Ishikawa (cell line): ENCODE results near the gene CSNK1E.

Experiments
- CEBPB ChIP-seq: IDR thresholded peaks from 2 replicates; pipeline ENCODE4 v1.6.1; 2012
- CREB1 ChIP-seq: IDR thresholded peaks from 2 replicates; pipeline ENCODE4 v1.6.1; 2012; ENCODE audit warnings: low read depth
- EGR1 ChIP-seq: IDR thresholded peaks from 2 replicates; pipeline ENCODE4 v1.6.1; 2012
- EP300 ChIP-seq: IDR thresholded peaks from 2 replicates; pipeline ENCODE4 v1.6.1; 2012; ENCODE audit warnings: borderline replicate concordance
- FOXM1 ChIP-seq: IDR thresholded peaks from 2 replicates; pipeline ENCODE4 v1.6.1; 2012; ENCODE audit warnings: low read depth, borderline replicate concordance
- NFIC ChIP-seq: IDR thresholded peaks from 2 replicates; pipeline ENCODE4 v1.6.1; 2012
- RAD21 ChIP-seq: IDR thresholded peaks from 2 replicates; pipeline ENCODE4 v1.6.1; 2012; ENCODE audit warnings: low read depth
- TAF1 ChIP-seq: IDR thresholded peaks from 2 replicates; pipeline ENCODE4 v1.6.1; 2012; ENCODE audit warnings: low read depth, mild to moderate bottlenecking
- TCF12 ChIP-seq: IDR thresholded peaks from 2 replicates; pipeline ENCODE4 v1.6.1; 2012; ENCODE audit warnings: low read depth
- TEAD4 ChIP-seq: IDR thresholded peaks from 2 replicates; pipeline ENCODE4 v1.6.1; 2012
- YY1 ChIP-seq: IDR thresholded peaks from 2 replicates; pipeline ENCODE4 v1.6.1; 2012; ENCODE audit warnings: low read depth
- ZBTB7A ChIP-seq: IDR thresholded peaks from 2 replicates; pipeline ENCODE4 v1.6.1; 2012; ENCODE audit warnings: low read depth
- TF ChIP-seq, protein P1 (sequence below): IDR thresholded peaks from 2 replicates; pipeline ENCODE4 v1.6.1; 2012; ENCODE audit warnings: low read depth, mild to moderate bottlenecking
- TF ChIP-seq, protein P2 (sequence below): IDR thresholded peaks from 2 replicates; pipeline ENCODE4 v1.6.1; 2012

DNA sequence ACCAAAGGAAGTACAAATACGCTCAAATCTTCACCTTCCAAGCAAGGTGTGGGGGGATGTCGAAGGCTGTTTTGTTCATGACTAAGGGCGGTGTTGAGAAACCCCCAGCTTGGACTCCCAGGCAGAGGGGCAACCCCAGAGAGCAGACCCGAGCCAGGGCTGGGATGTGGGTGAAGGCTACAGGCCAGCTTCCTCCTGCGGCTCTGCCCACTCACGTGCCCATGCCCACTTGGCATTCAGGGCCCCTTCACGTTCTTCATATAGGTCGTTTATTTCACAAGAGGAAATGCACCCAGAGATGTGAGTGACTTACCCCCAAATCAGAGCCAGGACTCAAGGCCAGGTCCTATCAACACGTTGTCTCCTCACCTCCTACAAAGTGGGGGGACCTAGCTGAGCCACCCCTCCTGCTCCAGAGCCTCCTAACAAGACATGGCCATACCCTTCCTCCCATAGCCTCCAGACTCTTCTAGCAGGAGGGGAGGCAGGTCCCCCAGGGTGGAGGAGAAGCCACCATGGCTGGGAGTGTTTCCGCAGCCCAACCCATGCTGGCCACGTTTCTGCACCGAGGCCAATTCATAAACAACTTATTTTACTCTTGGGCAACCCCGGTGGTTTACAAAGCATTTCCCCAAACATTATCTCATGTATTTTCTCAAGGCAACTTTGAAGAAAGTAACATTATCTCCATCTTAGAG lies 66.4 kb downstream of the CSNK1E start:
- TF ChIP-seq ZBTB7A (no peak), EGR1 (no peak), RAD21 (no peak), TEAD4 (no peak), FOXM1 (no peak), CEBPB (no peak), EP300 (no peak), TCF12 (no peak), TAF1 (no peak), CREB1 (no peak), NFIC (no peak), YY1 (no peak)
- TF ChIP-seq, protein P1, sequence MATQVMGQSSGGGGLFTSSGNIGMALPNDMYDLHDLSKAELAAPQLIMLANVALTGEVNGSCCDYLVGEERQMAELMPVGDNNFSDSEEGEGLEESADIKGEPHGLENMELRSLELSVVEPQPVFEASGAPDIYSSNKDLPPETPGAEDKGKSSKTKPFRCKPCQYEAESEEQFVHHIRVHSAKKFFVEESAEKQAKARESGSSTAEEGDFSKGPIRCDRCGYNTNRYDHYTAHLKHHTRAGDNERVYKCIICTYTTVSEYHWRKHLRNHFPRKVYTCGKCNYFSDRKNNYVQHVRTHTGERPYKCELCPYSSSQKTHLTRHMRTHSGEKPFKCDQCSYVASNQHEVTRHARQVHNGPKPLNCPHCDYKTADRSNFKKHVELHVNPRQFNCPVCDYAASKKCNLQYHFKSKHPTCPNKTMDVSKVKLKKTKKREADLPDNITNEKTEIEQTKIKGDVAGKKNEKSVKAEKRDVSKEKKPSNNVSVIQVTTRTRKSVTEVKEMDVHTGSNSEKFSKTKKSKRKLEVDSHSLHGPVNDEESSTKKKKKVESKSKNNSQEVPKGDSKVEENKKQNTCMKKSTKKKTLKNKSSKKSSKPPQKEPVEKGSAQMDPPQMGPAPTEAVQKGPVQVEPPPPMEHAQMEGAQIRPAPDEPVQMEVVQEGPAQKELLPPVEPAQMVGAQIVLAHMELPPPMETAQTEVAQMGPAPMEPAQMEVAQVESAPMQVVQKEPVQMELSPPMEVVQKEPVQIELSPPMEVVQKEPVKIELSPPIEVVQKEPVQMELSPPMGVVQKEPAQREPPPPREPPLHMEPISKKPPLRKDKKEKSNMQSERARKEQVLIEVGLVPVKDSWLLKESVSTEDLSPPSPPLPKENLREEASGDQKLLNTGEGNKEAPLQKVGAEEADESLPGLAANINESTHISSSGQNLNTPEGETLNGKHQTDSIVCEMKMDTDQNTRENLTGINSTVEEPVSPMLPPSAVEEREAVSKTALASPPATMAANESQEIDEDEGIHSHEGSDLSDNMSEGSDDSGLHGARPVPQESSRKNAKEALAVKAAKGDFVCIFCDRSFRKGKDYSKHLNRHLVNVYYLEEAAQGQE = no peak
- TF ChIP-seq, protein P2, sequence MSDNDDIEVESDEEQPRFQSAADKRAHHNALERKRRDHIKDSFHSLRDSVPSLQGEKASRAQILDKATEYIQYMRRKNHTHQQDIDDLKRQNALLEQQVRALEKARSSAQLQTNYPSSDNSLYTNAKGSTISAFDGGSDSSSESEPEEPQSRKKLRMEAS = no peak
